Myocyte (in vitro differentiated cells): ENCODE data around the gene ZMIZ1. TPM values are rescaled to one million over a fixed set of nuclear protein-coding genes. Genes with fewer than 3 reads are reported as not detected.

ENCODE experiments used
- DNase-seq: peaks from one replicate; pipeline ENCODE4 v3.0.0-alpha.2; 2012; ENCODE audit warnings: low read depth
- total RNA-seq: library from RNA; depleted of rRNA; stranded (reverse); fragments of >200 nt; gene quantifications from 2 replicates; pipeline ENCODE4 v1.2.3, GENCODE V29; 2014

Gene ZMIZ1
- total RNA-seq, 1 donor from 2014 or later = 10.0 TPM

DNA sequence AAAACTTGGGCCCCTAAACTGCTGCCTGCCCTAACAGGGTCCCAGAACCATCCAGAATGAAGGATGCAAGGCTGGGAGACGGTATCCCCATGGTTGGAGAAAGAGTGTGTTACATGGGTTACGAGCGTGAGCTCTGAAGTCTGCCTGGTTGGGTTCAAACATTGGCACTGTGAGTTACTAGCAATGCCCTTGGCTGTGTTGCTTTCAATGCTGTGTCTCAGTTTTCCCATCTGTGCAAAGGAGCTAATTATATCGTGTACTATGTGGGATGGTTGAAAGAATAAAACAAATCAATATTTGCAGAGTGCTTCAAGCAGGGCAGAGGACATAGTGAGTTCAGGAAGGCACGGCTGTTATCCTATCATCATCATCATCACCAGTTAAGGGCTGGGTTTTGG is 114.7 kb downstream of the ZMIZ1 start:
- no peak for DNase-seq

DNA sequence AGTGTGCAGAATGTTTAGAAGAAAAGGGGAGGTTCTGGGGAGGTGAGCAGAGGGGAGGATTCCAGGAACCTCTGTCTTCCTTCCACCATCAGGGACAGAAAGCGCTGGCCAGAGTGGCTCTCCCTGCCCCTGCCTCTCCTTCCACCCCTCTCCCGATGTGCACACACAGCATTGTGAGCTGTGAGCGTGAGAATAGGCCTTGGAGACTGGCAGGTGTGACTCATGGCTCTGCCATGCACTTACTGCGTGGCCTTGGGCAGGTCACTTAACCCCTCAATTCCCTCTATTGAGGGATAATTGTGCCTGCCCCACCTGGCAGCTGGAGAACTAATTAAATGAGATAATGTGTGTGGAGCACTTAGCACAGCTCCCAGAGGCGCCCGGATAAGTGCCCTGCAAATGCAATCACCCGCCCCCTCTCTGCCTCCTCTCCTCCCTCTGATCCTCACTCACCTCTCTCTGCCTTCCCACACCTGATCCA is 115.4 kb downstream of the ZMIZ1 start:
- peak; percentile 57 for DNase-seq

DNA sequence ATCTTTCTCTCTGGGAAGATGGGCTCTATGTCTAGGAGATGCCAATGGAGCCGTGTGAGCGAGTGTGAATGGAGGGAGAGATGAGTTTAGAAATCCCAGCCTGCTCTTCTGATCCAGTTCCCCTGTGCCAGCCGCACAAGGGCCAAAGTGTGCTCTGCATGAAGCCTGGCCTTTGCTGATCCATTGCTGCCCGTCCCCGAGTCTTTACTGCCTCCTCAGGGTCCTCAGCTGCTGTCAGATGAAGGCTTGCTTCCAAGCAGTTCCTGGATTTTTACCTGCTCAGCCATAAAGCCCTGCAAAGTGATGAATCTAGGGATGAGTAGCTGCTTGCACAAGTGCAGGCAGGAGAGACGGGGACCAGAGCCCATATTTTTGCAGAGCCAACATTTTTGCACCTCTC is 115.9 kb downstream of the ZMIZ1 start:
- no peak for DNase-seq

DNA sequence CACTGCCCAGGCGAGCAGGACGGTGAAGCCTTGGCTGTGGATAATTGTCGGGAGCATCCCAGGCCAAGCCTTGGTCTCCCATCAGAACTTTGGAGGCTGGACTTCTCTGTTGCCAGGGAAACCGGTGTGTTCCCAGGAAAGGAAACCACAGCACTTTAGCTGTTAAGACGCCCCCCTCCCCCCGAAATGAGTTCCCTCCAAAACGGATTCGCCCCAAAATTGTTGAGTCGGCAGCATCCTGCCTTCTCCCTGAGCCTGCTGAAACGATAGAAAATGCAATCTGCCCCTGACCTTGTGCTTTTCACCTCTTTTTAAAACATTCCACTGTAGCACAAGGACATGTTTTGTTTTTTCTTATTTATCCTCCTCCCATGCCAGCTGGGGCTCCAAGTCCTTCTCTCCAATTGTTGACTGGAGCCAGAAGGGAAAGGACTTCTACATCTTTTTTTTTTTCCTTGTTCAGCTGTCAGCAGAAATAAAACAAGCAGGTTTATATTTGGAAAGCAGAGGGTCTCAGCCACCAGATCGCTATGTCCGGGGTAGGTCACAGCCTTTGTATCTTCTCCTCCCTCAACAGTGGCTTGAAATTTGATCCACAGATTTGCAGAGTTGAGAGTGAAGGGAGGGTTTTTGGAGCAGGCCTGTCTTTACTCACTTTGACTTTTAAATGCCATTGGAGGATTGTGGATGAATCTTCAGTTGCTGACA is 116.5 kb downstream of the ZMIZ1 start:
- peak; percentile 81 for DNase-seq

DNA sequence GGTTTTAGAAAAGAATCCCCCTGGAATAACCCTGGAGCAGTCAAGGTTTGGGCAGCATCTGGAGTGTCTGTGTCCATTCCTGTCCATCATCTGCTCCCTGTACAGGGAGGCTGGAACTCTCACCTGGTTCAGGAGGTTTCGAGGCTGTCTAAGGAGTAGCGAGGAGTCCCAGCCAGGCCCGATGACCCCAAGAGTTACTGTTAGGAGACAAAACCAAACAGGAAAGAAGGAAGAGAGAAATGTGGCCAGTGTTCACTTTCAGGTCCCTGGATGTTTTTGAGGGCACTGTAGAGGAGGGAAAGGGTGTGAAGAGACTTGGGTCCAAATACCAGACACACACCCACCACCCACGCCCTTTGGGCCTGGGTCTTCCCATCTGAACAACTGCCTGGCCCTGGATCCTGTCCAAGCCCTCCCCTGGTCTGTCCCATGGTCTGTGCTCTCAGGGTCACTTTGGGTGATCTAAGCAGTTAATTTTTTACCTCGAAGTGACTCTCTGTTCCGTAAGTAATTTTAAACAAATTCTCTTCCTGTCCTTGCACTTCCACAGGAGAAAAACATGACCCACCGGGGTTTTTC is 117.1 kb downstream of the ZMIZ1 start:
- DNase-seq = no peak

DNA sequence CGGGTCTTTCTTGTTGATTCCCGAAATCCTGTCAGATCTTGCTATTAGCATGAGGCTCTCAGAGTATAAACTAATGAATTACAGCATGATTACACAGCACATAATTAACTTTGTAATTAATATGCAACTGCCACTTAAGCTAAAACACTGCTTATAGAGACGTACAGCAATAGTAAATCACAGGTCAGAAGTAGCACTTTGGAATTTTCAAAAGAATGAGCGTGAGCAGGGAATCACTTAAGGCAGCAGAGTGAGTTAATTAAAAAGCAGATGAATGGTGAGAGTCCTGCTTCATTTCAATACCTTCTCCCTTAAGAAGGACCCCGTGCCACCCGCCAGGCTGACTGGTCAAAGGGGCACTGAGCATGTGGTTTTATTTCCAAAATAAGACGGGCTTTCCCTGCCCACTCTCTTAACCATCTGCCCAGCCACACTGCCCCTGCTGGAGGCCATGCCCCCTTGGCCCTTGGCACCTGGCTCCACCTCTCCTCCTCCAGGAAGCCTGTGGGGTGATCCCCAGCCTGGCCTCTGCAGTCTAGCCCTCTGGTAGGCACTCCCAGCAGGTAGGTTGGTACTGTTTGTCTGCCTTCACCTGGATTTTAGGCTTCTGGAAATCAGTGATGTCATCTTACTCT is 117.8 kb downstream of the ZMIZ1 start:
- DNase-seq = no peak

DNA sequence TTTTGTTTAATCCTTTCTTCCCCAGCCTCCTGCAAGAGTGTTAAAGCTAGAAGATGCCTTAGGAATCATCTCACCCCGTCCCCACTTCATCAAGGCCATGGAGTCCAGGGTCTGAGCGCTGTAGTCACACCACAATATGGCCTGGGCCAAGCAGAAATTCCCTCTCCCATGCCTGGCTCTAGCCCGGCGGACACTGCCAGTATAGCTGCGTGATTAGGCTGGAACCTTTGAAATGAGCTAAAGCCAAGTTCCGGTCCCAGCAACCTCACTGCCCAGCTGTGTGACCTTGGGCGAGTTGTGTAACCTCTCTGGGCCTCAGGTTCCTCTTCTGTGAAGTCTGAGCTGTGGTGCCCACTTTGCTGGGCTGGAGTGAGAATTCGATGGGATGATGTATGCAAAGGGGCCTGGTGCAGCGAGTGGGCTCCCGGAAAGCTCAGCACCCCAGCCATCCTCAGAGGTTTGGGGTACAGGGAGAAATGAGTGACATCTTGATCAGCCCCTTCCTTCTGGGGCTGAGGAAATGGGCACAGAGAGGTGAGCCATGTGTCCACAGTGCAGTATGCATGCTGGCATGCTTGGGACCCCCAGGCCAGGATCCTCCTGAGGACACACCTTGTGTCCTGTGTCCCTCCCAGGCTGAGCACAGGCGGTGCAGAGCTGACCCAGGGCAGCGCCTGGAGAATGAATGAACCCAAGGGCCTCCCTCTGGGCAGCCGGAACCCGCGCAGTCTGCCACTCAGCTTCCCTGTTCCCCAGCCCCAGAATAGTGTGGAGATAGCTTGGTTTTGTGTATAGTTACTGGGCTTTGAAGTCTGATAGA is 118.6 kb downstream of the ZMIZ1 start:
- no peak for DNase-seq

DNA sequence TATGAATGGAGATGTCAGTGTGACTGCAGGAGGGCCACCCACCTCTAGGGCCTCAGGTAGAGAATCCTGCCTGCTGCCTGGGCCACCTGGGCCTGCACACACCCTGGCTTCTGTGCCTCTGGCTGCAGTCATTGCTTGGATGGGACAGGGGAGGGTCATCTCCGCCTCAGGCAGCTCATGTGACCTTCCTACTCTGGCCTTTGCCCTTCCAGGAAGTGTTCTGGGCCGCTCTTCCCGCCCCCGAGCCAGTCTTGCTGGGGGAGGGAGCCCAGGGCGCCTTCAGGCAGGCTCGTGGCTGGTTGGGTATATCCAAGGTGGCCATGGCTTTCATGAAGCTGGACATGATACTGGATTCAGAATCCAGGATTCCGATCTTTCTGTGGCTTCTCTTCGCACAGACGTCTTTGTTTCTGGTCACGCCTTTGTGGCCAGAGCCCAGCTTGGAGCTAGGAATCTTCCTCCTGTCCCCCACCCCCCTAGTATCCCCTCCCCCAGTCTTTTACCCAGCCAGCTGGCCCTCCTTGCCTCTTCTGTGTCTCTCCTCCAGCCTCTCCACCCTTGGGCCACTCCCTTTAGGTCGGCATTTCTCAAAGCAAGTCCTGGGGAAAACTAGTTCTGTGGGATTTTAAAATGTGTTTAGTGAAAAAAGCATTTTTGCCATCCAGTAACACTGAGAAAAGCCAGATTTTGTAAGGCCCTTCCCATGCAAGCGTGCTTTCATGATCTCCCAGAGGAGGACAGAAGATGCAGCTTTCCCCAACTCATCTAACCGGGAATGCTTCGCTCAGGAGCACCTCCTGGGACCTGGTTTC is 119.6 kb downstream of the ZMIZ1 start:
- no peak for DNase-seq

DNA sequence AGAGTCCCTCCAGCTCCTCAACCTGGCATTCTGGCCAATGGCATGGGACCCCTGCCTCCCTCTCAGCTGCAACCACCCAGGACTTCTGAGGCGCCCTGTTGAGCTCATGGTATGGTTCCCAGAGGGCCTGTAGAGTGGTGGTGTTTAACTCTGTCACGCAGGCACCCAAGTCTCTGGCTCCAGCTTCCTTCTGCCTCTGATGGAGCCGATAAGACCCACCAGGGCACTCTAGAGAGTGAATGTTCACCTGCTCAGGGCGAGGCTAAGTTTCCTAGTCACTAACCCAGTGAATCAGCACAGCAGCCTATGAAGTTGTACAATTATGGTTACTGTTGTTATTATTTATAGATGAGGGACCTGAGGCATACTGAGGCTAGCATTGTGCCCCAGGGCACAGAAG is 120.4 kb downstream of the ZMIZ1 start:
- DNase-seq = no peak

DNA sequence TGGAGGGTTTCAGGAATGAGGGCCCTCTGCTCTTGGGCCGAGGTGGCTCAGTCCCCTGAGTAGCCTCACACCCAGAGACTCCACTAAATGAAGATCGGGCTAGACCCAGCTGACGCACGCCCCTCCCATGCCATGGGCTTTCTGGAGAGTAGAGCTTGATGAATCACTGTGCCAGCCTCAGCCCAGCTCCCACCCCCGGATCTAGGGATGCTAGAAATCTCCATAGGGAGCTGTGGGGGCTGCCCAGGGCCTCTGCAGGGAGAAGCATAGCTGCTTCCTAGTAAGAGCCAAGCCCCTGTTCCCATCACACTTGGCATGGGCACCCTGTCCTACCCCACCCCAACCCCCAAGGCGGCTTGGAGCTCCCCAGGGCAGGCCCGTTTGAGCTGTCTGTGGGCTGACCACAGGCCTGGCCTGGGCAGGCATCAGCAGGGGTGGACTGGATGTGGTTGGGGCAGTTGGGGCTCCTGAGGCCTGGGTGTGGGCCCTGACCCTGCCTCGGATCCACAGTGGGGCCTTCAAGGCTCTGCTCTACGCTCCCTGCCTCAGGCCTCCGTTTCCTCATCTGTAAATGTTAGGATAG is 121.2 kb downstream of the ZMIZ1 start:
- peak; percentile 91 for DNase-seq

DNA sequence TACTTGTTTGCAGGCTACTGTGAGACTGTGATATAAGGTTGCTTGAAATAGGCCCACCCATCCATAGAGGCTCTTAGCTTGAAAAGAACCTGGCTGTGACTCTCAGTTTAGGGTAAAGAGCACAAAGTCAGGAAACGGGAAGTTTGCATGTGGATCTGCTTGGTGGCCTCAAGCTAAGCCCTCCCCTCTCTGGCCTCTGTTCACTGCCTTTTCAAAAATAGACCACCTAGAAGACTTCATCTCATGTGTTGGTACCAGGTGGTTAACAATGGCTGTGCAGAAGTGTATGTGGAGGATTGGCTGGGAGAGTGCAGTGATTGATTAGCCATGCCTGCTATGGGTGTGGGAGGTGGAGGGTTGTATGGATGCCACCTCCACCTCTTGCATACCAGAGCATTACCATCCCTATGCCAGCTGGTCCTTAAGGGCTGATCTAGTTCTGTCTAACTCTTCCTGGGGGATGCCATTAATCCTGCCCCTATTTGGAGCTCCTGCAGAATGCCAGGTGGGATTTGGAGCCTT is 122.0 kb downstream of the ZMIZ1 start:
- DNase-seq = no peak

DNA sequence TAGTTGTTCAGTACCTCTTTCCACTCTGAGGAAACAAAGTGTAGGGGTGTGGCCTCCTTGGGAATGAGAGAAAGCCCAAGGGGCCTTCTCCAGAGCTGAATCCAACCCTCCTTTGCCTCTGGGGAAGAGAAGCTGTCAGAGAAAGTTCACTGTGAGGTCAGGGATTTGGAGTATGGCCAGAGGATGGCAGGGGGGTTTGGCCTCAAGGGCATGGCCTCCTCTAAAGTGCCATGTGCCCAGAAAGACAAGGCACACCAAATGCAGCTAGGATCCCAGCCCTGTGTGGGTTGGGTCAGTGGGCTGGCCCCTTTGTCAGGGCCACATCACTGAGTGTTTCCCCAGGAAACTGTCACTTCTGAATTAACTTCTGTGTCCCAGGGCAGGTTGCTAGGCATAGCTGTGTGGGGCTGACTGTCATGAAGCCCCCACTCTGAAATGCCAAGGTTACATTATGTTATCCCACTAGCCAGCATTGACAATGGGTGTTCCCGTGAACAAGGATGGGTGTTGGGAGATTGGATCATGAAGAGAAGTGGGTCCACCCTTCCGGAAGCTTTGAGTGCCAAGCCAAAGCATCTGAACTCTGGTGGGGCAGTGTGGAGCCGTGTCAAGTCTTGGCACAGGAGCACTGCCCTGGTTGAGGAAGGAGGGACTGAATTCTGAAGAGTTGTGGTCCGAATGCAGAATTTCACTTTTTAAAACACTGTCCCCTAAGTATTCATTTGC is 123.3 kb downstream of the ZMIZ1 start:
- no peak for DNase-seq

DNA sequence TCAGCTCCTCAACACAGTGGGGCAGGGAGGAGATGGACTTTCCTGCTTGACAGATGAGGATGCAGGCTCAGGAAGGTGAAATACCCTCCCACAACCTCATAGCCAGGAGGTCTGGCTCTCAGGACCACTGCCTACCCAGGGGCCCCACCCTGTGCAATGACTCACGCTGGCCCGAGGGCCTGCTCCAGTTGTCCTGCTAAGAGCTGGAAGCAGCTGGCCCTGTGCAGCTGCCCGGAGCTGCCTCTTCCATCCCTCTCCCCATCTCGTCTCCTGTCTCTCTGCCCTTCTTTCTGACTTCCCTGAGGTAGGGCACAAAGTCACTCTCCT is 123.9 kb downstream of the ZMIZ1 start:
- peak; percentile 89 for DNase-seq

DNA sequence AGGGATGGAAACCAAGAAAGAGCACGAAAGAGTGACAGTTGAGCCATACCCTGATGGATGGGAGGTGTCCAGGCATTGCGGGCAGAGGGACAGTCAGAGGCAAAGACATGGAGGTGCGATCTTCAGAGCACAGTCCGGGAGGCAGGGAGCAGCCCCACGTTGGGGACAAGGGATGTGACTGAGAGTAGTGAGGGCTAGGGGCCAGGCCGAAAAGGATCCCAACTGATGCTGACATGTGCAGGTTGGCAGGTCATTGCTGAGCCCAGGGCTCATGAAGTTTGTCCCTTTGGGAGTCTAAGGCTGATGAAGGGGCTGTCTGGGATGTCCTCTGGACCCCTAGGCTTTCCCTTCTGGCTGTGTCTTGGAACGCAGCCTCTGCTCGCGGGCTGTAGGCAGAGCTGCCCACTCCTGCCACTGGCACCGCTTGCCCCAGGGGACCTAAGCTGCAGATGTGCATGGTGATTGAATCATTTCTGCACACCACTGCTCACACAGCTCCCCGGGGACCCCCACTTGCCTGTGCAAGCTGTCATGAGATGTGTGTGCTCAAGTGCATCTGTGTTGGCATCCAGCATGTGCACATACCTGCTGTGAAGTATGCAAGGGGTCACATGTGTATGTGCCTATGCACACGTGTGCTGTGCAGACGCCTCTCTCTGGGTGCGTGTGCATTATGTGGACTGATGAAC is 125.1 kb downstream of the ZMIZ1 start:
- no peak for DNase-seq

DNA sequence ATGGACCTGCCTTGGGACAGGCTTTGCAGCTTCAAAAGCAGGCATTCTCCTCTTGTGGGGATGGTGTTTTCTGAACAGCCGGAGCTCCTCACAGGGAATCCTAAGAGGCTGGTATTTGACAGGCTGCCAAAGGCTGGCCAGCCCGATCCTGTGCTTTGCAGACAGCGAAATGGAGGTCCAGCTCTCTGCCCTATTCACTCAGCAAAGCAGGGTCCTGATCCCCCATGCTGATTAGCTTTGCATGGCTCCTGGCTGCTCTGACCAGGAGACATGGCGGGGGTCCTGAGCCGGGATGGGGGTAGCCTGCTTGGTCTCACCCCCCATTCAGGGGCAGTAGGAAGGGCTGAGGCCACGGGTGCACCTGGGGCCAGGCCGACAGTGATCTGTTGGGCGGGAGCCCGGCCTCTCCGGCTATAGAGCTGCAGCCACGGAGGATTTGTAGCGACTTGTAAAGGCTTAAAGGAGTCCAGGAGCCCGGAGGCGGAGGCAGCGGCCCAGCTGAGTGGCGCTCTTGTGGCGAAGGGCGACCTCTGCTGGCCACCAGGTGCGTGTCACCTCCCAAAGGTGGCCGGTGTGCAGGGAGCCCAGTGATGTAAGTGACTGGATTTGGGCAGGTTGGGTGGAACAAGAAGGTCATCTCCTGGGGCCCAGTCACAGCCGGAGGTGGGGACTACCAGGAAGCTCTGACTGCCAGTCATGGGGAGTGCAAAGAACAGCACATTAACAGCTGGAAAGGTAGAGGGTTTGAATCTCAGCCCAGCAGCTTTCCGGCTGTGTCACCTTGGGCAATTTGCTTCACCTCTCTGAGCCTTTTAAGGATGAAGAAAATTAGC is 126.5 kb downstream of the ZMIZ1 start:
- peak; percentile 78 for DNase-seq

DNA sequence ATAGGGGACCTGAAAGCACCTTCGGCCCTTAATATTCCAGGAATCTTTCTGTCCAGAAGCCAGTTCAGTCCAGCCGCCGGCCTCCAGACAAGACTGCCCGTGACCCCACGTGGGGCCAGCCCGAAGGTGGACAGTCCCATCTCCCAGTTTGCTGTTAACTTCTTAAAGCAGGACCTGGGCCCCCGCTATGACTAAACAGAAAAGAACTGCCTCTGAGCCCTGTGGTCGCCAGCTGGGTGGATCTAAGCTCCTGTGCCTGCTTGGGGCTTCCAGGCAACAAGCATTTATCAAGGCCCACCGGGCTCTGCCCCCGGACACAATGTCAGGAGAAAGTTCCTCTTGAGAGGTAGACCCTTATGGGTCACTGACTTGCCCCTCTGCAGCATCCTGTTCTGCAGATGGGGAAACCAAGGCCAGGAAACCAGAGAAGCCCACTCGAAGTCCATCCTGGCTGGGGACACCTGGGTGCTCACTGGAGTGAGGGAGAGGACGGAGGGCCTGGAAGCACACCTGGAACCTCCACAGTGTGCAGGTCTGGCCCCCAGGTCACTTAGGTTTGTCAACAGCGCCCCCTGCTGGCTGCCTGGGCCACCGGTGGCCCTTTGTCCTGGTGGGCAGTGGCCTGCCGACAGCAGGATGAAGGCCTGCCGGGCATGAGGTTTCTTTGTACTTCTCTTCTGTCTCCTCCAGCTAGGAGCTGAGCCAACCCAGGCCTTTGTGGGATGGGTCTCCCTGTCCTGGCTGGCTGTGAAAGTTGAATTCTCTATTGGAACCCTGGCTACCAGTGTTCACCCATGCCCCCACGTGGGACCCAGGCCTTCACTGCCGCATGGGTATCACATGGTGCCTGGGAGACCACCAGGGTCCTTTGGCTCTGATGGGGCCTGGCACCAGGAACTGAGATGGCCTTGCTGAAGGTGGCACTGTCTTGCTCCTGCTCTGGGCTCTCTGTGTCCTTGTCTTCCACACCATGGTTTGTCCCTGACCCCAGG is 128.0 kb downstream of the ZMIZ1 start:
- peak; percentile 66 for DNase-seq

DNA sequence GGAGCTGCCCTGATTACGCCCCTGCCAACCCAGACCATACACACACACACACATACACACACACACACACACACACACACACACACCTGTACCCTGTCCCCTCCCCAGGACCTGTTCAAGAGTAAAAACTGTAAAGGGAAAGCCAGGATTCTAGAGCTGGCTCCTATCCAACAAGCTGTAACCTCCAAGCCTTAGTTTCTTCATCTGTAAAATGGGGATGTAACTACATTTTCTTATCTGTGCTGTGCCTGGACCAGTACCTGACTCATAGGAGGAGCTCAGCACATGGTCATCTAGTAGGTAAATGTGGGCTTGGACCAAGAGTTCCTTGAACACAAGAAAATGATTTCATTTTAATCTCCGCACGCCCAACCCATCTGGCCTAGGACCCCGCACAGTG is 128.8 kb downstream of the ZMIZ1 start:
- DNase-seq = no peak
